GM12878 (cell line): ENCODE results near the gene SERPINB8. TPM values are rescaled to one million over a fixed set of nuclear protein-coding genes. Genes with fewer than 3 reads are reported as not detected.

Experiments used
- NFYB ChIP-seq: IDR thresholded peaks from 2 replicates; pipeline ENCODE4 v1.6.1; 2011; ENCODE audit warnings: low read depth, mild to moderate bottlenecking, low read length, improper control_type of control experiment, moderate library complexity; ENCODE audit not compliant: insufficient read depth
- RB1 ChIP-seq: fragments of 450-650 bp; formaldehyde crosslinking; IDR thresholded peaks from 2 replicates; pipeline ENCODE4 v1.6.1; 2017; ENCODE audit warnings: mild to moderate bottlenecking, borderline replicate concordance
- TBL1XR1 ChIP-seq: IDR thresholded peaks from 2 replicates; pipeline ENCODE4 v1.6.1; 2012; ENCODE audit warnings: low read depth, low read length, improper control_type of control experiment
- polyA plus RNA-seq, 11 experiments: library from polyadenylated mRNA; depleted of rRNA in 4 of 11; unstranded in 6 of 11; stranded (reverse) in 5 of 11; fragments of >200 nt; fragmentation: Nextera tagmentation in 4 of 11; fragmentation: Illumina TruSeq in 1 of 11; extraction: Ambion mirVana in 4 of 11; extraction: Trizol in 1 of 11; gene quantifications; 1 replicate in 1 of 11; 2 replicates in 10 of 11; pipeline versions ENCODE4 v1.2.1 to v1.2.3, GENCODE V29; 2011 to 2016; ENCODE audit warnings: inconsistent platforms in 2 of 11, missing spikeins in 2 of 11, low read depth in 1 of 11
- total RNA-seq, 4 experiments: library from RNA; depleted of rRNA in 3 of 4; stranded (reverse); fragments of >200 nt in 3 of 4; fragmentation: Illumina TruSeq in 1 of 4; extraction: Trizol in 1 of 4; gene quantifications; 2 replicates each; pipeline versions ENCODE4 v1.2.1 to v1.2.3, GENCODE V29; 2013 to 2021
- TF ChIP-seq, protein P1 (sequence below): fragments of 450-650 bp; conservative IDR thresholded peaks from 2 replicates; pipeline ENCODE4 v1.6.1; 2017; ENCODE audit warnings: mild to moderate bottlenecking, moderate library complexity
- TF ChIP-seq, protein P2 (sequence below): IDR thresholded peaks from 2 replicates; pipeline ENCODE4 v1.6.1; 2012; ENCODE audit warnings: improper control_type of control experiment, low read depth, low read length; ENCODE audit not compliant: insufficient replicate concordance
- TF ChIP-seq, protein P3 (sequence below), 3 experiments: IDR thresholded peaks in 2 of 3; conservative IDR thresholded peaks in 1 of 3; 2 replicates each; pipeline ENCODE4 v1.5.1; 2011; ENCODE audit warnings: low read depth in 3 of 3, low read length in 3 of 3, mild to moderate bottlenecking in 3 of 3, control low read depth in 2 of 3, moderate library complexity in 2 of 3, inconsistent platforms in 1 of 3, mixed read lengths in 1 of 3; ENCODE audit not compliant: control insufficient read depth in 2 of 3, insufficient read depth in 1 of 3; ENCODE audit errors: extremely low read depth in 1 of 3
- TF ChIP-seq, protein P4 (sequence below): fragments of 450-650 bp; IDR thresholded peaks from 2 replicates; pipeline ENCODE4 v1.6.1; 2017; ENCODE audit warnings: mild to moderate bottlenecking, moderate library complexity

Gene SERPINB8
- total and polyA plus RNA-seq, 10 of the 15 experiments (the other 5 are each of a cell fraction or from before 2014, with no cell fraction given), result 8.1 to 31.5 (median 16.7) TPM

DNA sequence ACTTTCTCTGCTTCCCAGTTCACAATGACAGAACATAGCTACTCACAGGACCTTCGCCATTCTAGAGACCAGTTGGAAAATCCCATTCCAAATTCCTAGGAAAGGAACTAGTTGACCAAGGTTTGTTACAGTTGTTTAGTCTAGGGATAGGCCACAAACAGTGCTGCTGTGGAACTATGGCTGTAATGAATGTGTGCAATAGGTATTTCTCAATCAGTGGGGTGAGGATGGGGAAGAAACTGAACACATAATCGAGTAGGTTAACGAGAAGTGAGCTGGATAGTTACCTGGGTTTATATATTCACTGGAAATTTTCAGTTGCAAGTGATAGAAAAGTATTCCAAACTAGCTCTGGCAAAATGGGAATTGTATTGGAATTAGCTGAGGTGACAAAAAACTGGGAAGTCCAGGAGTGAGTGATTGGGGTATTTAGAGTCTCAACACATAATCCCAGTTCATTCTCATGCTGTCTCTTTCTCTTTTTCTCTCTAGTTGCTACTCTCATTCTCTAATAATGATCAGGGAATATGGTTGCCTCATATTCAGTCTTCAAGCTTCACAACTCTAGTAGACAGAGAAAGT, 39.0 kb upstream of the SERPINB8 start (continued):
- TF ChIP-seq TBL1XR1, result no peak
- TF ChIP-seq, protein P1, sequence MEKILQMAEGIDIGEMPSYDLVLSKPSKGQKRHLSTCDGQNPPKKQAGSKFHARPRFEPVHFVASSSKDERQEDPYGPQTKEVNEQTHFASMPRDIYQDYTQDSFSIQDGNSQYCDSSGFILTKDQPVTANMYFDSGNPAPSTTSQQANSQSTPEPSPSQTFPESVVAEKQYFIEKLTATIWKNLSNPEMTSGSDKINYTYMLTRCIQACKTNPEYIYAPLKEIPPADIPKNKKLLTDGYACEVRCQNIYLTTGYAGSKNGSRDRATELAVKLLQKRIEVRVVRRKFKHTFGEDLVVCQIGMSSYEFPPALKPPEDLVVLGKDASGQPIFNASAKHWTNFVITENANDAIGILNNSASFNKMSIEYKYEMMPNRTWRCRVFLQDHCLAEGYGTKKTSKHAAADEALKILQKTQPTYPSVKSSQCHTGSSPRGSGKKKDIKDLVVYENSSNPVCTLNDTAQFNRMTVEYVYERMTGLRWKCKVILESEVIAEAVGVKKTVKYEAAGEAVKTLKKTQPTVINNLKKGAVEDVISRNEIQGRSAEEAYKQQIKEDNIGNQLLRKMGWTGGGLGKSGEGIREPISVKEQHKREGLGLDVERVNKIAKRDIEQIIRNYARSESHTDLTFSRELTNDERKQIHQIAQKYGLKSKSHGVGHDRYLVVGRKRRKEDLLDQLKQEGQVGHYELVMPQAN, result no peak
- no peak for TF ChIP-seq RB1
- TF ChIP-seq NFYB, result no peak
- TF ChIP-seq, protein P2, sequence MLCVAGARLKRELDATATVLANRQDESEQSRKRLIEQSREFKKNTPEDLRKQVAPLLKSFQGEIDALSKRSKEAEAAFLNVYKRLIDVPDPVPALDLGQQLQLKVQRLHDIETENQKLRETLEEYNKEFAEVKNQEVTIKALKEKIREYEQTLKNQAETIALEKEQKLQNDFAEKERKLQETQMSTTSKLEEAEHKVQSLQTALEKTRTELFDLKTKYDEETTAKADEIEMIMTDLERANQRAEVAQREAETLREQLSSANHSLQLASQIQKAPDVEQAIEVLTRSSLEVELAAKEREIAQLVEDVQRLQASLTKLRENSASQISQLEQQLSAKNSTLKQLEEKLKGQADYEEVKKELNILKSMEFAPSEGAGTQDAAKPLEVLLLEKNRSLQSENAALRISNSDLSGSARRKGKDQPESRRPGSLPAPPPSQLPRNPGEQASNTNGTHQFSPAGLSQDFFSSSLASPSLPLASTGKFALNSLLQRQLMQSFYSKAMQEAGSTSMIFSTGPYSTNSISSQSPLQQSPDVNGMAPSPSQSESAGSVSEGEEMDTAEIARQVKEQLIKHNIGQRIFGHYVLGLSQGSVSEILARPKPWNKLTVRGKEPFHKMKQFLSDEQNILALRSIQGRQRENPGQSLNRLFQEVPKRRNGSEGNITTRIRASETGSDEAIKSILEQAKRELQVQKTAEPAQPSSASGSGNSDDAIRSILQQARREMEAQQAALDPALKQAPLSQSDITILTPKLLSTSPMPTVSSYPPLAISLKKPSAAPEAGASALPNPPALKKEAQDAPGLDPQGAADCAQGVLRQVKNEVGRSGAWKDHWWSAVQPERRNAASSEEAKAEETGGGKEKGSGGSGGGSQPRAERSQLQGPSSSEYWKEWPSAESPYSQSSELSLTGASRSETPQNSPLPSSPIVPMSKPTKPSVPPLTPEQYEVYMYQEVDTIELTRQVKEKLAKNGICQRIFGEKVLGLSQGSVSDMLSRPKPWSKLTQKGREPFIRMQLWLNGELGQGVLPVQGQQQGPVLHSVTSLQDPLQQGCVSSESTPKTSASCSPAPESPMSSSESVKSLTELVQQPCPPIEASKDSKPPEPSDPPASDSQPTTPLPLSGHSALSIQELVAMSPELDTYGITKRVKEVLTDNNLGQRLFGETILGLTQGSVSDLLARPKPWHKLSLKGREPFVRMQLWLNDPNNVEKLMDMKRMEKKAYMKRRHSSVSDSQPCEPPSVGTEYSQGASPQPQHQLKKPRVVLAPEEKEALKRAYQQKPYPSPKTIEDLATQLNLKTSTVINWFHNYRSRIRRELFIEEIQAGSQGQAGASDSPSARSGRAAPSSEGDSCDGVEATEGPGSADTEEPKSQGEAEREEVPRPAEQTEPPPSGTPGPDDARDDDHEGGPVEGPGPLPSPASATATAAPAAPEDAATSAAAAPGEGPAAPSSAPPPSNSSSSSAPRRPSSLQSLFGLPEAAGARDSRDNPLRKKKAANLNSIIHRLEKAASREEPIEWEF, result no peak
- TF ChIP-seq, protein P3, sequence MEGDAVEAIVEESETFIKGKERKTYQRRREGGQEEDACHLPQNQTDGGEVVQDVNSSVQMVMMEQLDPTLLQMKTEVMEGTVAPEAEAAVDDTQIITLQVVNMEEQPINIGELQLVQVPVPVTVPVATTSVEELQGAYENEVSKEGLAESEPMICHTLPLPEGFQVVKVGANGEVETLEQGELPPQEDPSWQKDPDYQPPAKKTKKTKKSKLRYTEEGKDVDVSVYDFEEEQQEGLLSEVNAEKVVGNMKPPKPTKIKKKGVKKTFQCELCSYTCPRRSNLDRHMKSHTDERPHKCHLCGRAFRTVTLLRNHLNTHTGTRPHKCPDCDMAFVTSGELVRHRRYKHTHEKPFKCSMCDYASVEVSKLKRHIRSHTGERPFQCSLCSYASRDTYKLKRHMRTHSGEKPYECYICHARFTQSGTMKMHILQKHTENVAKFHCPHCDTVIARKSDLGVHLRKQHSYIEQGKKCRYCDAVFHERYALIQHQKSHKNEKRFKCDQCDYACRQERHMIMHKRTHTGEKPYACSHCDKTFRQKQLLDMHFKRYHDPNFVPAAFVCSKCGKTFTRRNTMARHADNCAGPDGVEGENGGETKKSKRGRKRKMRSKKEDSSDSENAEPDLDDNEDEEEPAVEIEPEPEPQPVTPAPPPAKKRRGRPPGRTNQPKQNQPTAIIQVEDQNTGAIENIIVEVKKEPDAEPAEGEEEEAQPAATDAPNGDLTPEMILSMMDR (IDR thresholded peaks at IDR 0.05 in 2 of 3, conservative IDR thresholded peaks at IDR 0.05 in 1 of 3; ENCODE audit: control insufficient read depth in 2 of 3, extremely low read depth in 1 of 3, insufficient read depth in 1 of 3, low read depth in 3 of 3, low read length in 3 of 3), result no peak
- TF ChIP-seq, protein P4, sequence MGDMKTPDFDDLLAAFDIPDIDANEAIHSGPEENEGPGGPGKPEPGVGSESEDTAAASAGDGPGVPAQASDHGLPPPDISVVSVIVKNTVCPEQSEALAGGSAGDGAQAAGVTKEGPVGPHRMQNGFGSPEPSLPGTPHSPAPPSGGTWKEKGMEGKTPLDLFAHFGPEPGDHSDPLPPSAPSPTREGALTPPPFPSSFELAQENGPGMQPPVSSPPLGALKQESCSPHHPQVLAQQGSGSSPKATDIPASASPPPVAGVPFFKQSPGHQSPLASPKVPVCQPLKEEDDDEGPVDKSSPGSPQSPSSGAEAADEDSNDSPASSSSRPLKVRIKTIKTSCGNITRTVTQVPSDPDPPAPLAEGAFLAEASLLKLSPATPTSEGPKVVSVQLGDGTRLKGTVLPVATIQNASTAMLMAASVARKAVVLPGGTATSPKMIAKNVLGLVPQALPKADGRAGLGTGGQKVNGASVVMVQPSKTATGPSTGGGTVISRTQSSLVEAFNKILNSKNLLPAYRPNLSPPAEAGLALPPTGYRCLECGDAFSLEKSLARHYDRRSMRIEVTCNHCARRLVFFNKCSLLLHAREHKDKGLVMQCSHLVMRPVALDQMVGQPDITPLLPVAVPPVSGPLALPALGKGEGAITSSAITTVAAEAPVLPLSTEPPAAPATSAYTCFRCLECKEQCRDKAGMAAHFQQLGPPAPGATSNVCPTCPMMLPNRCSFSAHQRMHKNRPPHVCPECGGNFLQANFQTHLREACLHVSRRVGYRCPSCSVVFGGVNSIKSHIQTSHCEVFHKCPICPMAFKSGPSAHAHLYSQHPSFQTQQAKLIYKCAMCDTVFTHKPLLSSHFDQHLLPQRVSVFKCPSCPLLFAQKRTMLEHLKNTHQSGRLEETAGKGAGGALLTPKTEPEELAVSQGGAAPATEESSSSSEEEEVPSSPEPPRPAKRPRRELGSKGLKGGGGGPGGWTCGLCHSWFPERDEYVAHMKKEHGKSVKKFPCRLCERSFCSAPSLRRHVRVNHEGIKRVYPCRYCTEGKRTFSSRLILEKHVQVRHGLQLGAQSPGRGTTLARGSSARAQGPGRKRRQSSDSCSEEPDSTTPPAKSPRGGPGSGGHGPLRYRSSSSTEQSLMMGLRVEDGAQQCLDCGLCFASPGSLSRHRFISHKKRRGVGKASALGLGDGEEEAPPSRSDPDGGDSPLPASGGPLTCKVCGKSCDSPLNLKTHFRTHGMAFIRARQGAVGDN, result no peak
